Kidney (tissue), 14 donors: ENCODE results near the gene PLTP. TPM values are rescaled to one million over a fixed set of nuclear protein-coding genes. Genes with fewer than 3 reads are reported as not detected.

Source experiments
- DNase-seq, 5 donors: peaks; one replicate each; pipeline ENCODE4 v3.0.0-alpha.2; 2013 to 2020
- FAIRE-seq: peaks from 2 replicates; lab custom pipeline; 2012; peaks lifted over from hg19 to GRCh38; lab: Jason Lieb, UNC
- H3K27ac ChIP-seq, 2 donors: one replicate each; pipeline ENCODE4 v1.7.0; 2013; ENCODE audit warnings: low read depth in 2 of 2, low read length in 2 of 2, inconsistent platforms in 1 of 2
- H3K27me3 ChIP-seq: one replicate; pipeline ENCODE4 v1.7.1; 2013; ENCODE audit warnings: low read length, inconsistent platforms; ENCODE audit not compliant: control insufficient read depth, insufficient read depth
- H3K36me3 ChIP-seq, 3 donors: one replicate each; pipeline versions ENCODE4 v1.7.0 to v1.7.1; 2013; ENCODE audit warnings: low read length in 3 of 3, control low read depth in 1 of 3, inconsistent platforms in 1 of 3; ENCODE audit not compliant: insufficient read depth in 3 of 3, control insufficient read depth in 2 of 3
- H3K4me1 ChIP-seq, 3 donors: one replicate each; pipeline versions ENCODE4 v1.7.0 to v1.7.1; 2013; ENCODE audit warnings: low read length in 3 of 3, inconsistent platforms in 1 of 3, low read depth in 1 of 3; ENCODE audit not compliant: control insufficient read depth in 2 of 3, insufficient read depth in 2 of 3
- H3K4me3 ChIP-seq, 3 donors: one replicate each; pipeline versions ENCODE4 v1.7.0 to v1.8.1; 2013; ENCODE audit warnings: low read length in 3 of 3, control low read depth in 1 of 3, inconsistent platforms in 1 of 3
- H3K9ac ChIP-seq, 3 donors: one replicate each; pipeline versions ENCODE4 v1.7.0 to v1.7.1; 2013; ENCODE audit warnings: low read length in 3 of 3, control low read depth in 1 of 3, inconsistent platforms in 1 of 3
- H3K9me3 ChIP-seq, 3 donors: one replicate each; pipeline versions ENCODE4 v1.7.0 to v1.7.1; 2013; ENCODE audit warnings: low read length in 3 of 3, control low read depth in 1 of 3, inconsistent platforms in 1 of 3; ENCODE audit not compliant: control insufficient read depth in 2 of 3, insufficient read depth in 1 of 3
- CTCF ChIP-seq: IDR thresholded peaks from 3 replicates; pipeline ENCODE4 v1.5.1; 2012; ENCODE audit warnings: mild to moderate bottlenecking, moderate library complexity, borderline replicate concordance; ENCODE audit not compliant: insufficient read depth; ENCODE audit errors: extremely low read depth
- intact Hi-C: fragments of 100-400 bp; cut with DNase I; formaldehyde crosslinking; loops from one replicate; pipeline ENCODE4 v1.11.1; 2022
- polyA plus RNA-seq: library from polyadenylated mRNA; stranded (reverse); fragments of 350-450 nt; fragmentation: Illumina TruSeq; extraction: RNeasy Lipid Tissue Mini Kit (QIAGEN cat#74804); gene quantifications from one replicate; pipeline ENCODE4 v1.2.3, GENCODE V29; 2014; ENCODE audit warnings: low read depth, low replicate concordance; ENCODE audit not compliant: insufficient read depth
- total RNA-seq: library from RNA; stranded (reverse); fragmentation: NEBNext Ultra II Directional; extraction: Animal tissue kit (Norgen Biotek cat#: 25700); gene quantifications from one replicate; pipeline ENCODE4 v1.2.1, GENCODE V29; 2021
- donor health status: control.
- donor health status: control.
- donor health status: control.
- donor health status: control.
- donor health status: control.
- donor health status: DM: yes; HTN: yes; CAD: no.
- donor health status: Normal renal cell carcinoma (clear cell type).

PLTP gene
- total and polyA plus RNA-seq, 2 donors from 2014 or later = 345 to 790 TPM

GRCh38 chr20:45863543-45864470 lies 48.1 kb downstream of the PLTP start:
- no peaks in the 10 kb centered on the region for H3K27me3 ChIP-seq
- H3K9ac ChIP-seq = no peak overlapping the region
- no peaks in the 10 kb centered on the region for H3K36me3 ChIP-seq
- H3K27ac ChIP-seq = no peak overlapping the region
- H3K9me3 ChIP-seq = no peaks in the 10 kb centered on the region
- intact Hi-C loops = no loop called here
- FAIRE-seq = no peak
- no peak for DNase-seq
- H3K4me1 ChIP-seq = peaks cover 0 to 6% (median 0%) of the 10 kb centered on the region in 3 donors
- no peak overlapping the region for H3K4me3 ChIP-seq
- TF ChIP-seq CTCF = no peak

- FAIRE-seq = no peak
Observed at GRCh38 chr20:45861221-45862075, 50.5 kb downstream of the PLTP start.

GRCh38 chr20:45860560-45861220 lies 51.3 kb downstream of the PLTP start:
- peaks cover 0 to 21% (median 7%) of the 10 kb centered on the region in 3 donors for H3K4me1 ChIP-seq
- no peaks in the 10 kb centered on the region for H3K27me3 ChIP-seq
- DNase-seq = no peak
- no peaks in the 10 kb centered on the region for H3K9me3 ChIP-seq
- FAIRE-seq = no peak
- H3K9ac ChIP-seq = no peak overlapping the region
- H3K27ac ChIP-seq = no peak overlapping the region
- no peak overlapping the region for H3K4me3 ChIP-seq
- intact Hi-C loops = no loop called here
- no peak for TF ChIP-seq CTCF
- no peaks in the 10 kb centered on the region for H3K36me3 ChIP-seq

More at GRCh38 chr20:45861221-45862075, 50.5 kb downstream of the PLTP start:
- Histone ChIP-seq H3K36me3 (no peaks in the 10 kb centered on the region), H3K27ac (no peak overlapping the region), H3K4me3 (no peak overlapping the region), H3K9me3 (no peaks in the 10 kb centered on the region), H3K9ac (no peak overlapping the region), H3K27me3 (no peaks in the 10 kb centered on the region), H3K4me1 (peaks cover 0 to 14% (median 0%) of the 10 kb centered on the region in 3 donors)
- TF ChIP-seq CTCF = no peak
- intact Hi-C loops = no loop called here
- DNase-seq = peak in 1 of 5 donors; percentile 23
